Measurements from ENCODE around the gene SNX17. TPM values are rescaled to one million over a fixed set of nuclear protein-coding genes. Genes with fewer than 3 reads are reported as not detected.

SNX17 gene
- total and polyA plus RNA-seq, 2 donors (not counting 3 experiments of a cell fraction or from before 2014, with no cell fraction given) = 103 to 130 TPM

DNA sequence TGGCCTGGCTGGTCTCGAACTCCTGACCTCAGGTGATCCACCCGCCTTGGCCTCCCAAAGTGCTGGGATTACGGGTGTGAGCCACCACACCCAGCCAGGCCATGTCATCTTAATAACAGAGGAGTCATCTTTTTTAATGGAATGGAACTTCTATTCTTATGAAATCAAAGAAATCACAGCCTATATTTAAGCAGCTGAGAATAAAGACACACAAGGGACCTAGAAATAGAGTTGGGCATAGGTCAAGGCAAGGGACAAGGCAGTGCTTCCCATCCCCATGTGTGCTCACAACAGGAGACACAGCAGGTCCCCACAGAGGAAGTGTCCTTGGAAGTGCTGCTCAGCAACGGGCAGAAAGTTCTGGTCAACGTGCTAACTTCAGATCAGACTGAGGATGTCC, 3.2 kb downstream of the SNX17 start:
- H3K4me2 ChIP-seq (ENCODE audit: insufficient read depth, low read length) = no peak overlapping the region
- H3K79me2 ChIP-seq (ENCODE audit: control insufficient read depth, insufficient read depth, low read length) = peaks cover 34% of the 10 kb centered on the region
- H3K9me3 ChIP-seq (replicated peaks; ENCODE audit: control insufficient read depth, insufficient read depth, low read length) = no peaks in the 10 kb centered on the region
- H3K4me1 ChIP-seq (ENCODE audit: control insufficient read depth, extremely low read depth, insufficient read depth, low read length) = peaks cover 14% of the 10 kb centered on the region
- dilution Hi-C loops (cut with MboI; ENCODE audit: extremely low pct_ligation_motif_present, low sequenced_read_pairs) = no loop called here
- no peaks in the 10 kb centered on the region for H4K20me1 ChIP-seq (replicated peaks; ENCODE audit: control insufficient read depth, extremely low read depth, insufficient read depth, low read length)
- intact Hi-C loops (cut with micrococcal nuclease) = loop anchor here (5.0 kb wide), 2 partner anchors 126 to 161 kb away; partner anchors contain the start of genes ATRAID and SLC5A6
- H3K9me1 ChIP-seq (replicated peaks; ENCODE audit: control insufficient read depth, extremely low read depth, insufficient read depth, low read length) = no peaks in the 10 kb centered on the region
- DNase-seq (ENCODE audit: low read depth, low spot score) = no peak
- H3K4me3 ChIP-seq (replicated peaks in 1 of 3; ENCODE audit: insufficient read depth in 1 of 3, low read depth in 1 of 3, low read length in 3 of 3) = no peak overlapping the region
- H3K27ac ChIP-seq (ENCODE audit: insufficient read depth, low read depth, low read length) = no peak overlapping the region
- no peak for TF ChIP-seq JUN (IDR thresholded peaks at IDR 0.05; ENCODE audit: borderline replicate concordance, insufficient read depth, insufficient read length, low read depth)
- no peak for TF ChIP-seq EZH2 (IDR thresholded peaks at IDR 0.05; ENCODE audit: borderline replicate concordance, low read depth, low read length, severe bottlenecking)
- no peak for TF ChIP-seq GATA2 (IDR thresholded peaks at IDR 0.05; ENCODE audit: insufficient read depth, insufficient read length, low read depth, low read length)
- H3K36me3 ChIP-seq (ENCODE audit: control insufficient read depth in 2 of 2, extremely low read depth in 1 of 2, insufficient read depth in 2 of 2, low read length in 2 of 2) = peaks cover 20 to 43% of the 10 kb centered on the region in 2 experiments
- ChIA-PET POLR2A (no interaction called here), CTCF (no interaction called here)
- no peak overlapping the region for H2AFZ ChIP-seq (ENCODE audit: low read depth, low read length)
- no TSS peak for BruUV-seq (replicated peaks)
- no peaks in the 10 kb centered on the region for H3K27me3 ChIP-seq (ENCODE audit: control insufficient read depth in 2 of 2, insufficient read depth in 2 of 2, low read length in 2 of 2)
- no peak overlapping the region for H3K9ac ChIP-seq (replicated peaks; ENCODE audit: extremely low read depth, insufficient read depth, low read length)
- FAIRE-seq = no peak

DNA sequence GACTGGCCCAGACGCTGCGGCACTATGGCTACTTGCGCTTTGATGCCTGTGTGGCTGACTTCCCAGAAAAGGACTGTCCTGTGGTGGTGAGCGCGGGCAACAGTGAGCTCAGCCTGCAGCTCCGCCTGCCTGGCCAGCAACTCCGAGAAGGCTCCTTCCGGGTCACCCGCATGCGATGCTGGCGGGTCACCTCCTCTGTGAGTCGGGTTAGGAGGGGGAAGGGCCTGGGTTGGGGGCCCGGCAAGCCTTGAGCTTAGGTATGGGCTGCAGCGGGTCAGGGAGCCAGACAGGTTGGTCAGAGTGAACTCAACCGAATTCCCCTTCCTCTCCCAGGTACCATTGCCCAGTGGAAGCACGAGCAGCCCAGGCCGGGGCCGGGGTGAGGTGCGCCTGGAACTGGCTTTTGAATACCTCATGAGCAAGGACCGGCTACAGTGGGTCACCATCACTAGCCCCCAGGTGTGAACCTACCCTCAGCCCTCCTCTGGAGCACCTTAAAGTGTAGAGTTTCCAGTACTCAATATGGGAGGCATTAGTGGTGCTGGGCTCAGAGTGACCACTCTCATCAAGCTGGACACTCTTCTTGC, 5.2 kb downstream of the SNX17 start:
- no peak for DNase-seq (ENCODE audit: low read depth, low spot score)
- Histone ChIP-seq H3K79me2 (ENCODE audit: control insufficient read depth, insufficient read depth, low read length) (peaks cover 40% of the 10 kb centered on the region), H3K9me1 (replicated peaks; ENCODE audit: control insufficient read depth, extremely low read depth, insufficient read depth, low read length) (no peaks in the 10 kb centered on the region), H4K20me1 (replicated peaks; ENCODE audit: control insufficient read depth, extremely low read depth, insufficient read depth, low read length) (no peaks in the 10 kb centered on the region), H3K27me3 (ENCODE audit: control insufficient read depth in 2 of 2, insufficient read depth in 2 of 2, low read length in 2 of 2) (no peaks in the 10 kb centered on the region), H3K27ac (ENCODE audit: insufficient read depth, low read depth, low read length) (no peak overlapping the region), H3K9me3 (replicated peaks; ENCODE audit: control insufficient read depth, insufficient read depth, low read length) (no peaks in the 10 kb centered on the region), H3K4me2 (ENCODE audit: insufficient read depth, low read length) (no peak overlapping the region), H3K36me3 (ENCODE audit: control insufficient read depth in 2 of 2, extremely low read depth in 1 of 2, insufficient read depth in 2 of 2, low read length in 2 of 2) (peaks cover 21 to 45% of the 10 kb centered on the region in 2 experiments), H3K4me1 (ENCODE audit: control insufficient read depth, extremely low read depth, insufficient read depth, low read length) (peaks cover 20% of the 10 kb centered on the region), H3K9ac (replicated peaks; ENCODE audit: extremely low read depth, insufficient read depth, low read length) (no peak overlapping the region), H3K4me3 (replicated peaks in 1 of 3; ENCODE audit: insufficient read depth in 1 of 3, low read depth in 1 of 3, low read length in 3 of 3) (no peak overlapping the region), H2AFZ (ENCODE audit: low read depth, low read length) (no peak overlapping the region)
- no peak for FAIRE-seq
- CTCF ChIA-PET = no interaction called here
- BruUV-seq (replicated peaks) = no TSS peak
- intact Hi-C loops (cut with micrococcal nuclease) = no loop called here
- POLR2A ChIA-PET = no interaction called here
- dilution Hi-C loops (cut with MboI; ENCODE audit: extremely low pct_ligation_motif_present, low sequenced_read_pairs) = no loop called here
- TF ChIP-seq EZH2 (IDR thresholded peaks at IDR 0.05; ENCODE audit: borderline replicate concordance, low read depth, low read length, severe bottlenecking) = no peak
- TF ChIP-seq, protein P1, sequence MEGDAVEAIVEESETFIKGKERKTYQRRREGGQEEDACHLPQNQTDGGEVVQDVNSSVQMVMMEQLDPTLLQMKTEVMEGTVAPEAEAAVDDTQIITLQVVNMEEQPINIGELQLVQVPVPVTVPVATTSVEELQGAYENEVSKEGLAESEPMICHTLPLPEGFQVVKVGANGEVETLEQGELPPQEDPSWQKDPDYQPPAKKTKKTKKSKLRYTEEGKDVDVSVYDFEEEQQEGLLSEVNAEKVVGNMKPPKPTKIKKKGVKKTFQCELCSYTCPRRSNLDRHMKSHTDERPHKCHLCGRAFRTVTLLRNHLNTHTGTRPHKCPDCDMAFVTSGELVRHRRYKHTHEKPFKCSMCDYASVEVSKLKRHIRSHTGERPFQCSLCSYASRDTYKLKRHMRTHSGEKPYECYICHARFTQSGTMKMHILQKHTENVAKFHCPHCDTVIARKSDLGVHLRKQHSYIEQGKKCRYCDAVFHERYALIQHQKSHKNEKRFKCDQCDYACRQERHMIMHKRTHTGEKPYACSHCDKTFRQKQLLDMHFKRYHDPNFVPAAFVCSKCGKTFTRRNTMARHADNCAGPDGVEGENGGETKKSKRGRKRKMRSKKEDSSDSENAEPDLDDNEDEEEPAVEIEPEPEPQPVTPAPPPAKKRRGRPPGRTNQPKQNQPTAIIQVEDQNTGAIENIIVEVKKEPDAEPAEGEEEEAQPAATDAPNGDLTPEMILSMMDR (IDR thresholded peaks at IDR 0.05; ENCODE audit: extremely low read depth in 1 of 2, insufficient read depth in 1 of 2, low read depth in 1 of 2, low read length in 2 of 2) = no peak
- TF ChIP-seq FOS (IDR thresholded peaks at IDR 0.05; ENCODE audit: borderline replicate concordance, insufficient read depth, low read length) = no peak
- no peak for TF ChIP-seq GATA2 (IDR thresholded peaks at IDR 0.05; ENCODE audit: insufficient read depth, insufficient read length, low read depth, low read length)
- no peak for TF ChIP-seq POLR2AphosphoS5 (IDR thresholded peaks at IDR 0.05; ENCODE audit: insufficient read depth, low read depth, low read length)
- no peak for TF ChIP-seq JUN (IDR thresholded peaks at IDR 0.05; ENCODE audit: borderline replicate concordance, insufficient read depth, insufficient read length, low read depth)
- TF ChIP-seq, protein P2, sequence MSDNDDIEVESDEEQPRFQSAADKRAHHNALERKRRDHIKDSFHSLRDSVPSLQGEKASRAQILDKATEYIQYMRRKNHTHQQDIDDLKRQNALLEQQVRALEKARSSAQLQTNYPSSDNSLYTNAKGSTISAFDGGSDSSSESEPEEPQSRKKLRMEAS (IDR thresholded peaks at IDR 0.05; ENCODE audit: insufficient read depth, insufficient read length) = no peak
- no peak for TF ChIP-seq POLR2A (IDR thresholded peaks at IDR 0.05; ENCODE audit: low read depth, low read length)
- no peak for TF ChIP-seq MYC (IDR thresholded peaks at IDR 0.05; ENCODE audit: low read depth, low read length)
